SK-N-MC (cell line): Measurements from ENCODE around the gene EXOC3.

Experiments
- EZH2 ChIP-seq: fragments of 200-600 bp; sonication (generic); IDR thresholded peaks from one replicate; pipeline ENCODE4 v1.6.1; 2017; ENCODE audit warnings: antibody characterized with exemption
- POLR2AphosphoS5 ChIP-seq: IDR thresholded peaks from 2 replicates; pipeline ENCODE4 v1.6.1; 2012; ENCODE audit warnings: mild to moderate bottlenecking, low read depth, low read length, borderline replicate concordance

DNA sequence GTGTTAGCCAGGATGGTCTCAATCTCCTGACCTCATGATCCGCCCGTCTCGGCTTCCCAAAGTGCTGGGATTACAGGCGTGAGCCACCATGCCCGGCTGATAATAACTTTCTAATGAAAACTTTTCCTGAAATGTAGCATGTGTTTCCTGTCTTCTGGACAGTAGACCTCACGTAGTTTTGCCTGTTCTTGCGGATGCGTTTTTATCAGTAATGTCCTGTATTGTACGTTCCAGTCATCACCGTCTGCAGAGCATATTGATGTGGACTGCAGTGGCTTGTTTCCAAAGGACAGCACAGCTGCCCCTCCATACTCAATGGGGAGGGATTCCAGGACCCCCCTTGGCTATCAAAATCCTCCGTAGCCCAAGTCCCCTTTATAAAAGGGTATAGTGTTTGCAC, 12.8 kb downstream of the EXOC3 start:
- TF ChIP-seq POLR2AphosphoS5 (no peak), EZH2 (no peak)
